H9 (cell line): Measurements from ENCODE around the gene PIEZO2. TPM values are rescaled to one million over a fixed set of nuclear protein-coding genes. Genes with fewer than 3 reads are reported as not detected.
A peak's percentile ranks its signal among the peaks of the same experiment; 100 is the strongest.

Source experiments
- DNase-seq: peaks from one replicate; pipeline ENCODE4 v3.0.0-alpha.2; 2017
- H2AFZ ChIP-seq: one replicate; pipeline ENCODE4 v1.6.1; 2013; ENCODE audit warnings: mild to moderate bottlenecking, low read length, control low read depth, moderate library complexity
- H2AK5ac ChIP-seq: 2 replicates; pipeline ENCODE4 v1.6.1; 2013; ENCODE audit warnings: low read length, control low read depth, mixed read lengths; ENCODE audit not compliant: insufficient read length
- H2BK120ac ChIP-seq: one replicate; pipeline ENCODE4 v1.6.1; 2013; ENCODE audit warnings: low read depth, mild to moderate bottlenecking, low read length, control low read depth, inconsistent platforms; ENCODE audit not compliant: poor library complexity, severe bottlenecking
- H2BK12ac ChIP-seq: 2 replicates; pipeline ENCODE4 v1.6.1; 2013; ENCODE audit warnings: low read length, control low read depth, mixed read lengths, low read depth; ENCODE audit not compliant: insufficient read length
- H2BK15ac ChIP-seq: 2 replicates; pipeline ENCODE4 v1.6.1; 2013; ENCODE audit warnings: low read depth, low read length, control low read depth
- H2BK20ac ChIP-seq: one replicate; pipeline ENCODE4 v1.6.1; 2013; ENCODE audit warnings: low read depth, mild to moderate bottlenecking, low read length, control low read depth, inconsistent platforms; ENCODE audit not compliant: poor library complexity, severe bottlenecking
- H2BK5ac ChIP-seq: 2 replicates; pipeline ENCODE4 v1.6.1; 2013; ENCODE audit warnings: low read length, control low read depth, mixed read lengths; ENCODE audit not compliant: insufficient read length
- H3K14ac ChIP-seq: 2 replicates; pipeline ENCODE4 v1.6.1; 2013; ENCODE audit warnings: low read length, control low read depth; ENCODE audit not compliant: insufficient read depth
- H3K18ac ChIP-seq: 2 replicates; pipeline ENCODE4 v1.6.1; 2013; ENCODE audit warnings: low read depth, mild to moderate bottlenecking, mixed read lengths, low read length, control low read depth; ENCODE audit not compliant: insufficient read length
- H3K23ac ChIP-seq: 2 replicates; pipeline ENCODE4 v1.6.1; 2013; ENCODE audit warnings: low read length, control low read depth, mixed read lengths, low read depth; ENCODE audit not compliant: insufficient read length
- H3K23me2 ChIP-seq: 2 replicates; pipeline ENCODE4 v1.6.1; 2013; ENCODE audit warnings: low read depth, mild to moderate bottlenecking, mixed read lengths, low read length, control low read depth; ENCODE audit not compliant: insufficient read length, poor library complexity, severe bottlenecking
- H3K27ac ChIP-seq: 2 replicates; pipeline ENCODE4 v1.5.1; 2013; ENCODE audit warnings: low read length, control low read depth, mixed read lengths, low read depth; ENCODE audit not compliant: insufficient read length
- H3K27me3 ChIP-seq: 2 replicates; pipeline ENCODE4 v1.6.1; 2013; ENCODE audit warnings: low read length, control low read depth, inconsistent platforms; ENCODE audit not compliant: insufficient read depth
- H3K4ac ChIP-seq: 2 replicates; pipeline ENCODE4 v1.6.1; 2013; ENCODE audit warnings: low read depth, mild to moderate bottlenecking, control low read depth, inconsistent platforms, low read length, moderate library complexity
- H3K4me1 ChIP-seq: 2 replicates; pipeline ENCODE4 v1.6.1; 2013; ENCODE audit warnings: low read length, control low read depth, inconsistent platforms; ENCODE audit not compliant: insufficient read depth
- H3K4me2 ChIP-seq: 2 replicates; pipeline ENCODE4 v1.6.1; 2013; ENCODE audit warnings: low read length, control low read depth, mixed read lengths; ENCODE audit not compliant: insufficient read length, insufficient read depth
- H3K56ac ChIP-seq: 2 replicates; pipeline ENCODE4 v1.6.1; 2013; ENCODE audit warnings: low read depth, mild to moderate bottlenecking, mixed read lengths, low read length, control low read depth; ENCODE audit not compliant: insufficient read length
- H3K79me1 ChIP-seq: 2 replicates; pipeline ENCODE4 v1.6.1; 2013; ENCODE audit warnings: low read depth, mild to moderate bottlenecking, moderate library complexity, low read length, control low read depth, inconsistent platforms; ENCODE audit not compliant: insufficient read depth, poor library complexity, severe bottlenecking
- H3K79me2 ChIP-seq: 2 replicates; pipeline ENCODE4 v1.6.1; 2013; ENCODE audit warnings: low read length, control low read depth, inconsistent platforms; ENCODE audit not compliant: insufficient read depth
- H3K9ac ChIP-seq: 2 replicates; pipeline ENCODE4 v1.6.1; 2013; ENCODE audit warnings: low read length, control low read depth, mixed read lengths; ENCODE audit not compliant: insufficient read length; ENCODE audit errors: extremely low read depth
- H3K9me3 ChIP-seq: one replicate; pipeline ENCODE4 v1.6.1; 2013; ENCODE audit warnings: low read depth, low read length, inconsistent platforms; ENCODE audit not compliant: control insufficient read depth
- H3T11ph ChIP-seq: one replicate; pipeline ENCODE4 v1.6.1; 2013; ENCODE audit warnings: mild to moderate bottlenecking, low read length, control low read depth, inconsistent platforms
- H4K20me1 ChIP-seq: one replicate; pipeline ENCODE4 v1.6.1; 2013; ENCODE audit not compliant: control insufficient read depth, insufficient read length, insufficient read depth
- H4K5ac ChIP-seq: 2 replicates; pipeline ENCODE4 v1.6.1; 2013; ENCODE audit warnings: low read depth, mild to moderate bottlenecking, mixed read lengths, low read length, control low read depth; ENCODE audit not compliant: insufficient read length
- H4K8ac ChIP-seq: replicated peaks from 2 replicates; pipeline ENCODE4 v1.6.1; 2013; ENCODE audit warnings: low read length, control low read depth, mixed read lengths, low read depth; ENCODE audit not compliant: insufficient read length
- H4K91ac ChIP-seq: 2 replicates; pipeline ENCODE4 v1.6.1; 2013; ENCODE audit warnings: low read depth, mild to moderate bottlenecking, moderate library complexity, mixed read lengths, low read length, control low read depth; ENCODE audit not compliant: insufficient read length
- H3K27ac Mint-ChIP-seq, 3 experiments: 2 replicates in 2 of 3; 3 replicates in 1 of 3; pipeline ENCODE4 v1.8.0; 2020 to 2021; ENCODE audit warnings: mixed read lengths in 3 of 3, mild to moderate bottlenecking in 1 of 3, moderate library complexity in 1 of 3
- H3K27me3 Mint-ChIP-seq: 2 replicates; pipeline ENCODE4 v1.8.0; 2021; ENCODE audit warnings: low read depth, mild to moderate bottlenecking, moderate library complexity, mixed read lengths
- H3K36me3 Mint-ChIP-seq, 3 experiments: 2 replicates in 2 of 3; 3 replicates in 1 of 3; pipeline ENCODE4 v1.8.0; 2020 to 2021; ENCODE audit warnings: low read depth in 3 of 3, mixed read lengths in 3 of 3; ENCODE audit not compliant: insufficient read depth in 1 of 3
- H3K4me1 Mint-ChIP-seq, 2 experiments: 2 replicates each; pipeline ENCODE4 v1.8.0; 2020; ENCODE audit warnings: mixed read lengths in 2 of 2
- H3K4me3 Mint-ChIP-seq, 2 experiments: 2 replicates in 1 of 2; 3 replicates in 1 of 2; pipeline ENCODE4 v1.8.0; 2020 to 2021; ENCODE audit warnings: mild to moderate bottlenecking in 2 of 2, mixed read lengths in 2 of 2, moderate library complexity in 1 of 2
- H3K9me3 Mint-ChIP-seq, 2 experiments: 2 replicates in 1 of 2; 3 replicates in 1 of 2; pipeline ENCODE4 v1.8.0; 2020; ENCODE audit warnings: mild to moderate bottlenecking in 2 of 2, mixed read lengths in 2 of 2, moderate library complexity in 1 of 2
- WGBS: extraction: QIAGEN DNeasy Blood & Tissue Kit; methylation state at CpG from one replicate; pipeline ENCODE4 v1.1.7; 2013; ENCODE audit warnings: missing lambda C conversion rate, low lambda C conversion rate, mixed read lengths; ENCODE audit not compliant: insufficient read length; ENCODE audit errors: extremely low coverage; 5-methylcytosine and 5-hydroxymethylcytosine counted together
- total RNA-seq: library from RNA; stranded (reverse); gene quantifications from 2 replicates; pipeline ENCODE4 v1.2.1, GENCODE V29; 2021
- TF ChIP-seq, protein P1 (sequence below): fragments of 200-600 bp; sonication (generic); conservative IDR thresholded peaks from 3 replicates; pipeline ENCODE4 v1.8.0; 2021; ENCODE audit warnings: antibody characterized with exemption, mild to moderate bottlenecking

Gene PIEZO2
- total RNA-seq, 1 experiment from 2014 or later, result 3.9 TPM

DNA sequence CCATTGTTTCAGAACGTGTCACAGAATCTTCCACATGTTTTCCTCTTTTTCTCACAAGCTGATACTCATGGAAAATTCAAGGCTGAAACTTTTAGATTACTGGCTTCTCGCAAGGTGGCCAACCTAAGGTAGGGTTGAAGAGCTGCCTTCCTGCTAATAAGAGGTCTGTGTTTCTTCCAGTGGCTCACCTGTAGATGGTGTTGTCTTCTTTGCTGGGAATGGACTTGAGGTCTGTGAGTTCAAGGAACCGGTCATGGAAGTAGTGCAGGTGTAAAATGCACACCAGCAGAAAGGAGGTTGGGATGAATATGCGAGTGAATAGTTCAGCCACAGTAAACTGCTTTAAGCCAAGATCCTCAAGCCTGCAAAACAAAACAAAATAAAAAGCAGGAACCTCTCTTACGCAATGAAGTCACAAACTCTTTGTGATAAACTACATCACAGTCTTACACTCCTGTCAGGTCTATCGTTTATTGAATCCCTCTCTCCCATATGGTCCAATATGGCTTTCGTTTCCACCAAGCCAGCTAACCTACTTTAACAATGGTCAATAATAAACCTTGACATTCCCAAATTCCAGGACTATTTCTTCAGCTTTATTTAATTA lies 364.7 kb downstream of the PIEZO2 start:
- no peaks in the 10 kb centered on the region for H3K79me1 ChIP-seq

More for the DNA sequence above, 364.7 kb downstream of the PIEZO2 start:
- Histone ChIP-seq H3K4ac (no peak overlapping the region), H3K14ac (no peak overlapping the region), H3K4me1 (no peaks in the 10 kb centered on the region), H3K27ac (no peak overlapping the region), H3T11ph (no peak overlapping the region), H4K5ac (no peak overlapping the region), H2AK5ac (no peak overlapping the region), H3K18ac (no peak overlapping the region), H3K9ac (no peak overlapping the region), H2BK20ac (no peak overlapping the region), H2BK120ac (no peak overlapping the region), H4K20me1 (no peaks in the 10 kb centered on the region), H2BK5ac (no peak overlapping the region), H3K79me2 (no peaks in the 10 kb centered on the region), H3K56ac (no peak overlapping the region), H3K23me2 (no peaks in the 10 kb centered on the region), H2BK12ac (no peak overlapping the region), H4K91ac (no peak overlapping the region), H3K23ac (no peak overlapping the region), H3K9me3 (no peaks in the 10 kb centered on the region), H2AFZ (no peak overlapping the region), H3K27me3 (no peaks in the 10 kb centered on the region), H2BK15ac (no peak overlapping the region), H3K4me2 (no peak overlapping the region), H4K8ac (no peak overlapping the region)
- Mint-ChIP-seq H3K4me3 (no peak overlapping the region), H3K27ac (no peak overlapping the region), H3K4me1 (no peaks in the 10 kb centered on the region), H3K27me3 (no peaks in the 10 kb centered on the region), H3K36me3 (peaks cover 0 to under 1% (median 0%) of the 10 kb centered on the region in 3 experiments; a peak in 1 of 7 replicates), H3K9me3 (no peaks in the 10 kb centered on the region)
- TF ChIP-seq, protein P1, sequence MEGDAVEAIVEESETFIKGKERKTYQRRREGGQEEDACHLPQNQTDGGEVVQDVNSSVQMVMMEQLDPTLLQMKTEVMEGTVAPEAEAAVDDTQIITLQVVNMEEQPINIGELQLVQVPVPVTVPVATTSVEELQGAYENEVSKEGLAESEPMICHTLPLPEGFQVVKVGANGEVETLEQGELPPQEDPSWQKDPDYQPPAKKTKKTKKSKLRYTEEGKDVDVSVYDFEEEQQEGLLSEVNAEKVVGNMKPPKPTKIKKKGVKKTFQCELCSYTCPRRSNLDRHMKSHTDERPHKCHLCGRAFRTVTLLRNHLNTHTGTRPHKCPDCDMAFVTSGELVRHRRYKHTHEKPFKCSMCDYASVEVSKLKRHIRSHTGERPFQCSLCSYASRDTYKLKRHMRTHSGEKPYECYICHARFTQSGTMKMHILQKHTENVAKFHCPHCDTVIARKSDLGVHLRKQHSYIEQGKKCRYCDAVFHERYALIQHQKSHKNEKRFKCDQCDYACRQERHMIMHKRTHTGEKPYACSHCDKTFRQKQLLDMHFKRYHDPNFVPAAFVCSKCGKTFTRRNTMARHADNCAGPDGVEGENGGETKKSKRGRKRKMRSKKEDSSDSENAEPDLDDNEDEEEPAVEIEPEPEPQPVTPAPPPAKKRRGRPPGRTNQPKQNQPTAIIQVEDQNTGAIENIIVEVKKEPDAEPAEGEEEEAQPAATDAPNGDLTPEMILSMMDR, result peak; percentile 33; the same call in 1 of the 3 replicates
- no peak for DNase-seq
- WGBS, result no CpG with 5 or more reads among the region's 7 CpGs
